Measurements from ENCODE around the gene LTBP4.

- TF ChIP-seq POLR2AphosphoS5 (IDR thresholded peaks at IDR 0.05): no peak
- TF ChIP-seq EP300 (IDR thresholded peaks at IDR 0.05): no peak
Measured at GRCh38 chr19:40600570-40601133, 517 bp upstream of the LTBP4 start.

All from sigmoid colon (tissue), 4 donors.